Measurements from ENCODE around the gene MYMK. TPM values are rescaled to one million over a fixed set of nuclear protein-coding genes. Genes with fewer than 3 reads are reported as not detected.

MYMK gene
- total RNA-seq, 2 donors from 2014 or later: not detected

DNA sequence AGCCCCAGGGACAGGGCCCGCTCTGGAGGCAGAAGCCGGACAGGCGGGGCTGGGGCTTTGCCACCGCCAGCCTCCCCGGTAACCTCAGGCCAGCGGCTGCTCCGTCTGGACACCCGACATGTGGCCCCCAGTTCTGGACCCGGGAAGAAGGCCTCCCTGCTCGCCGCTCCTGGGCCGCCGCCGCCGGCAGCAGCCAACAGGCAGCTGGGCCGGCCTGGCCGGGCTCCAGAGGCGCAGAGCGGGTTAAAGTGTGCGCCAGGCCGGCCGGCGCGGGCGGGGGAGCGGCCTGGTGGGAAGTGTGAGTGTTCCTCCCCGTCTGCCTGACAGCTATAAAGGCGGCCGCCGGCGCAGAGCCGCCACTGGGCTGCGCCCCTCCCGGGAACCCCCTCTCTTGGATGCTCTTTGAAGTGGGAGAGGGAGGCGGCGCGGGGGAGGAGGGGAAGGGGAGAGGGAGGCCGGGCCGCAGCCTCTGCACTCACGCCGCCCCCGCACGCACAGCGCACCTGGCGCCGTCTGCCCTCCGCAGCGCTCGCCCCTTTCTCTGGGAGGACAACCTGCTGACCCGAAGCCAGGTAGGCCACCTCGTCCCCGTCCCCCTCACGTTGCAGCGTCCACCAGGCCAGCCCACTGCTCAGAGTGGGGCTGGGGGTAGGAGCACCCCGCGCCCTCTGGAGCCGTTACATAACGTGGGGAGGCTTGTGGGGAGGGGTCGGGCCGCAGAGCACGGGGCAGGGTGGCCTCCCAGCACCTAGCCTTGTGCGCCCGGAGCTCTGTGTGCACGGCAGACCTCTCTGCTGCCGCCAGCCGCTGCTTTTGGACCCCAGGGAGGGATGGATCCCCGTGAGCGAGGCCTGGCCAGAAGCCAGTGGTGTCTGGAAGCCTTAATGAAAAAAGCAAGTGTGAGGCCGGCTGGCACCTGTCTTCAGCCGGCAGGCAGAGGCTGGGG, 9.9 kb upstream of the MYMK start, which contains the start of gene ADAMTSL2:
ADAMTSL2 (plus strand) TSS at position 359 of the 946 bp plus-strand sequence. CDS start 2,009 bp downstream, outside the sequence.
- no peak for TF ChIP-seq POLR2A (IDR thresholded peaks at IDR 0.05)
- TF ChIP-seq, protein P1, sequence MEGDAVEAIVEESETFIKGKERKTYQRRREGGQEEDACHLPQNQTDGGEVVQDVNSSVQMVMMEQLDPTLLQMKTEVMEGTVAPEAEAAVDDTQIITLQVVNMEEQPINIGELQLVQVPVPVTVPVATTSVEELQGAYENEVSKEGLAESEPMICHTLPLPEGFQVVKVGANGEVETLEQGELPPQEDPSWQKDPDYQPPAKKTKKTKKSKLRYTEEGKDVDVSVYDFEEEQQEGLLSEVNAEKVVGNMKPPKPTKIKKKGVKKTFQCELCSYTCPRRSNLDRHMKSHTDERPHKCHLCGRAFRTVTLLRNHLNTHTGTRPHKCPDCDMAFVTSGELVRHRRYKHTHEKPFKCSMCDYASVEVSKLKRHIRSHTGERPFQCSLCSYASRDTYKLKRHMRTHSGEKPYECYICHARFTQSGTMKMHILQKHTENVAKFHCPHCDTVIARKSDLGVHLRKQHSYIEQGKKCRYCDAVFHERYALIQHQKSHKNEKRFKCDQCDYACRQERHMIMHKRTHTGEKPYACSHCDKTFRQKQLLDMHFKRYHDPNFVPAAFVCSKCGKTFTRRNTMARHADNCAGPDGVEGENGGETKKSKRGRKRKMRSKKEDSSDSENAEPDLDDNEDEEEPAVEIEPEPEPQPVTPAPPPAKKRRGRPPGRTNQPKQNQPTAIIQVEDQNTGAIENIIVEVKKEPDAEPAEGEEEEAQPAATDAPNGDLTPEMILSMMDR (IDR thresholded peaks at IDR 0.05): no peak
- DNase-seq (peak; percentile 56 to 78 (median 68)), ATAC-seq (peak; percentile 67)
- H3K4me1 ChIP-seq: peaks cover 25% of the 10 kb centered on the region
- WGBS, 2 donors: 0 to 6% methylated on average over 9 to 54 of the region's 70 CpGs
- H3K27ac ChIP-seq: peak within 1 kb of the TSS in 3 of 4 donors; percentile 36 to 55 (median 52)
- H3K27me3 ChIP-seq: no peaks in the 10 kb centered on the region
- no peaks in the 10 kb centered on the region for H3K9me3 ChIP-seq
- no peaks in the 10 kb centered on the region for H3K36me3 ChIP-seq (replicated peaks in 1 of 2; ENCODE audit: insufficient read depth in 1 of 2, low read depth in 2 of 2)
- H3K4me3 ChIP-seq: no peak within 1 kb of the TSS
- intact Hi-C loops (cut with DNase I): loop anchor here (10.0 kb wide), 1 partner anchor 470 kb away; no protein-coding TSS in a partner anchor

DNA sequence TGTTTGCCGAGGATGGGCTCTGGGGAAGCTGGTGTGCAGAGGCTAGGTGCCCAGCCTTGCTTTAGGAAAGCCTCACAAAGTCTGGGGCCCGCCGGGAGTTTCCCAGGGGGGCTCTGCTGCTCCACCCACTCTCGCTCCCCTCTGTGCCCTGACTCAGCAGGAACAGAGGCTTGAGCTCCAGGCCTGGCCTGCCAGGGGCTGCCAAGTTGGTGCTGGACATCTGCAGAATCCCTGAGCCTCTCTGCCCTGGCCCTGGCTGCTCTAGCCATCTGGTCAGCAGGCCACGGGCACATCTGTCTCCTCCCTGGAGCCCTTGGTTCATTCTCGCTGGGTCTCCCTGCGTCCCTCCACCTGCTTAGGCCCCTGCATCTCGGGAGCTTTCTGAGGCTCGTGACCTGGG, 9.1 kb upstream of the MYMK start:
- Histone ChIP-seq H3K4me1 (peaks cover 24% of the 10 kb centered on the region), H3K4me3 (no peak overlapping the region), H3K27me3 (no peaks in the 10 kb centered on the region), H3K27ac (peak overlapping the region in 3 of 4 donors; percentile 36 to 55 (median 52)), H3K36me3 (replicated peaks in 1 of 2; ENCODE audit: insufficient read depth in 1 of 2, low read depth in 2 of 2) (no peaks in the 10 kb centered on the region), H3K9me3 (no peaks in the 10 kb centered on the region)
- intact Hi-C loops (cut with DNase I): loop anchor here (10.0 kb wide), 1 partner anchor 471 kb away; no protein-coding TSS in a partner anchor
- 67 to 87% methylated on average over 8 to 9 of the region's 9 CpGs for WGBS, 2 donors
- DNase-seq (no peak), ATAC-seq (no peak)
- TF ChIP-seq, protein P1 (IDR thresholded peaks at IDR 0.05): no peak
- no peak for TF ChIP-seq POLR2A (IDR thresholded peaks at IDR 0.05)

DNA sequence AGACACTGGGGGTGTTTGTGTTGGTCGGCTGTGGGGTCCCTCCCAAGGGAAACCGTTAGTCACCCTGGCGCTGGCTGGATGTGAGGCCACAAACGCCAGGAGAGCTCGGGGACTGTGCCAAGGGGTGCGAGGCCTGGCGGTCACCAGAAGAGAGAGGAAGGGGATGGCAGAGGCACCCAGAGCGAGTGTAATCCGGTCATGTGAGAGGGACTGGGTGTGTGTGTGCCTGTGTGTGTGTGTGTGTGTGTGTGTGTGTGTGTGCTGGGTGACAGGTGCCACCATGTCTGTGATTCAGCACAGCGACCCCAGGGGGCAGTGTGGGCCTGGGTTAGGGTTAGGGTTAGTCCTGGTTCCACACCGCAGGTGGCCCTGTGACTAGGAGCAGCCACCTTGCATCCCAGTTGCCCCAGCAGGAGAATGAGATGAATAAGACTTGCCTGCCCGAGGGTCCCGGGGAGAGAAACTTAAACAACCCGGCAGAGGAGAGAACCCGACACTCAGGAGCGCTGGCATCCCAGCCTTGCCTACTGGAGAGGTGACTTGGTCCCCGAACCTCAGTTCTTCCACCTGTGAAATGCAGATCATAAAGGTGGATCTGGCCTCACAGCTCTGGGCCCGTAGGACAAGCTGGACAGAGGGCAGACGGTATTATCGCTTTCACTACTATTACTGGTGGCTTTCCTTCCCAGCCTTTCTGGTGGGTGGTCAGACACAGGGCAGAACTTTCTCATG, 8.3 kb upstream of the MYMK start:
- intact Hi-C loops (cut with DNase I): loop anchor here (10.0 kb wide), 1 partner anchor 472 kb away; no protein-coding TSS in a partner anchor
- DNase-seq: peak; percentile 68 to 73 (median 71)
- peaks cover 28% of the 10 kb centered on the region for H3K4me1 ChIP-seq
- 55 to 61% methylated on average over 18 to 20 of the region's 20 CpGs for WGBS, 2 donors
- no peaks in the 10 kb centered on the region for H3K9me3 ChIP-seq
- no peak for TF ChIP-seq POLR2A (IDR thresholded peaks at IDR 0.05)
- TF ChIP-seq, protein P1 (IDR thresholded peaks at IDR 0.05): peak in 6 of 7 experiments; percentile 20 to 84 (median 56)
- peak overlapping the region in 1 of 4 donors; percentile 52 for H3K27ac ChIP-seq
- H3K27me3 ChIP-seq: no peaks in the 10 kb centered on the region
- ATAC-seq: peak; percentile 43
- H3K36me3 ChIP-seq (replicated peaks in 1 of 2; ENCODE audit: insufficient read depth in 1 of 2, low read depth in 2 of 2): no peaks in the 10 kb centered on the region
- no peak overlapping the region for H3K4me3 ChIP-seq

DNA sequence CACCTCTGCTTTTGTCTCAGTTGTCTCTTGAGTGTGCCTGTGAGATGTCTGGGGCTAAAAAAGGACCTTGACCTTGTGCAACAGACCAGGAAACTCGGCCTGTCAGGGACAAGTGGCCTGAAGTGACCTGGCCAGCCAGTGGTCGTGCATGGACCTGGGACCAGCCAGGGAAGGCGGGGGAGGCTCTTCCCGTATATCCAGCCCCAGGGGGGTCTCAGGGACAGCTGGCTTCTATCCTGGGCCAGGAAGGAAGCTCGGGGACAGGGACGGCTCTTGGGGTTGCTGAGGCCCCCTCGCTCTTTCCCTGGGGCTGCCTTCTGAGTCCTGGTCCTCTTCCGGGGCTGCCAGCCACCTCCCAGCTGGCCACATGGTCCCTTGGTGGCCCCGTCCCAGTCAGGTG, 6.5 kb upstream of the MYMK start:
- 45 to 69% methylated on average over 2 to 9 of the region's 9 CpGs for WGBS, 2 donors
- Histone ChIP-seq H3K4me3 (no peak overlapping the region), H3K27me3 (no peaks in the 10 kb centered on the region), H3K27ac (no peak overlapping the region), H3K4me1 (peaks cover 46% of the 10 kb centered on the region), H3K36me3 (replicated peaks in 1 of 2; ENCODE audit: insufficient read depth in 1 of 2, low read depth in 2 of 2) (no peaks in the 10 kb centered on the region), H3K9me3 (no peaks in the 10 kb centered on the region)
- DNase-seq (no peak), ATAC-seq (no peak)
- TF ChIP-seq, protein P1 (IDR thresholded peaks at IDR 0.05): no peak
- intact Hi-C loops (cut with DNase I): loop anchor here (10.0 kb wide), 1 partner anchor 474 kb away; no protein-coding TSS in a partner anchor
